Kidney (tissue), 14 donors: ENCODE data around the gene EGFR. TPM values are rescaled to one million over a fixed set of nuclear protein-coding genes. Genes with fewer than 3 reads are reported as not detected.

Source experiments
- DNase-seq, 5 donors: peaks; one replicate each; pipeline ENCODE4 v3.0.0-alpha.2; 2013 to 2020
- FAIRE-seq: peaks from 2 replicates; lab custom pipeline; 2012; peaks lifted over from hg19 to GRCh38; lab: Jason Lieb, UNC
- H3K27ac ChIP-seq, 2 donors: one replicate each; pipeline ENCODE4 v1.7.0; 2013; ENCODE audit warnings: low read depth in 2 of 2, low read length in 2 of 2, inconsistent platforms in 1 of 2
- H3K27me3 ChIP-seq: one replicate; pipeline ENCODE4 v1.7.1; 2013; ENCODE audit warnings: low read length, inconsistent platforms; ENCODE audit not compliant: control insufficient read depth, insufficient read depth
- H3K36me3 ChIP-seq, 3 donors: one replicate each; pipeline versions ENCODE4 v1.7.0 to v1.7.1; 2013; ENCODE audit warnings: low read length in 3 of 3, control low read depth in 1 of 3, inconsistent platforms in 1 of 3; ENCODE audit not compliant: insufficient read depth in 3 of 3, control insufficient read depth in 2 of 3
- H3K4me1 ChIP-seq, 3 donors: one replicate each; pipeline versions ENCODE4 v1.7.0 to v1.7.1; 2013; ENCODE audit warnings: low read length in 3 of 3, inconsistent platforms in 1 of 3, low read depth in 1 of 3; ENCODE audit not compliant: control insufficient read depth in 2 of 3, insufficient read depth in 2 of 3
- H3K4me3 ChIP-seq, 3 donors: one replicate each; pipeline versions ENCODE4 v1.7.0 to v1.8.1; 2013; ENCODE audit warnings: low read length in 3 of 3, control low read depth in 1 of 3, inconsistent platforms in 1 of 3
- H3K9ac ChIP-seq, 3 donors: one replicate each; pipeline versions ENCODE4 v1.7.0 to v1.7.1; 2013; ENCODE audit warnings: low read length in 3 of 3, control low read depth in 1 of 3, inconsistent platforms in 1 of 3
- H3K9me3 ChIP-seq, 3 donors: one replicate each; pipeline versions ENCODE4 v1.7.0 to v1.7.1; 2013; ENCODE audit warnings: low read length in 3 of 3, control low read depth in 1 of 3, inconsistent platforms in 1 of 3; ENCODE audit not compliant: control insufficient read depth in 2 of 3, insufficient read depth in 1 of 3
- intact Hi-C: fragments of 100-400 bp; cut with DNase I; formaldehyde crosslinking; loops from one replicate; pipeline ENCODE4 v1.11.1; 2022
- polyA plus RNA-seq: library from polyadenylated mRNA; stranded (reverse); fragments of 350-450 nt; fragmentation: Illumina TruSeq; extraction: RNeasy Lipid Tissue Mini Kit (QIAGEN cat#74804); gene quantifications from one replicate; pipeline ENCODE4 v1.2.3, GENCODE V29; 2014; ENCODE audit warnings: low read depth, low replicate concordance; ENCODE audit not compliant: insufficient read depth
- total RNA-seq: library from RNA; stranded (reverse); fragmentation: NEBNext Ultra II Directional; extraction: Animal tissue kit (Norgen Biotek cat#: 25700); gene quantifications from one replicate; pipeline ENCODE4 v1.2.1, GENCODE V29; 2021
- TF ChIP-seq, protein P1 (sequence below): IDR thresholded peaks from 3 replicates; pipeline ENCODE4 v1.5.1; 2012; ENCODE audit warnings: mild to moderate bottlenecking, moderate library complexity, borderline replicate concordance; ENCODE audit not compliant: insufficient read depth; ENCODE audit errors: extremely low read depth
- donor health status: control.
- donor health status: control.
- donor health status: control.
- donor health status: control.
- donor health status: control.
- donor health status: DM: yes; HTN: yes; CAD: no.
- donor health status: Normal renal cell carcinoma (clear cell type).

EGFR gene
- total and polyA plus RNA-seq, 2 donors from 2014 or later, result 5.9 to 61.3 TPM

DNA sequence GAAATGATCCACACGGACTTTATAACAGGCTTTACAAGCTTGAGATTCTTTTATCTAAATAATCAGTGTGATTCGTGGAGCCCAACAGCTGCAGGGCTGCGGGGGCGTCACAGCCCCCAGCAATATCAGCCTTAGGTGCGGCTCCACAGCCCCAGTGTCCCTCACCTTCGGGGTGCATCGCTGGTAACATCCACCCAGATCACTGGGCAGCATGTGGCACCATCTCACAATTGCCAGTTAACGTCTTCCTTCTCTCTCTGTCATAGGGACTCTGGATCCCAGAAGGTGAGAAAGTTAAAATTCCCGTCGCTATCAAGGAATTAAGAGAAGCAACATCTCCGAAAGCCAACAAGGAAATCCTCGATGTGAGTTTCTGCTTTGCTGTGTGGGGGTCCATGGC is 155.6 kb downstream of the EGFR start:
- Histone ChIP-seq H3K9me3 (no peaks in the 10 kb centered on the region), H3K27ac (no peak overlapping the region), H3K36me3 (peaks cover 0 to 31% (median 11%) of the 10 kb centered on the region in 3 donors), H3K4me1 (peaks cover 3 to 17% (median 14%) of the 10 kb centered on the region in 3 donors), H3K27me3 (no peaks in the 10 kb centered on the region), H3K4me3 (no peak overlapping the region), H3K9ac (no peak overlapping the region)
- TF ChIP-seq, protein P1, sequence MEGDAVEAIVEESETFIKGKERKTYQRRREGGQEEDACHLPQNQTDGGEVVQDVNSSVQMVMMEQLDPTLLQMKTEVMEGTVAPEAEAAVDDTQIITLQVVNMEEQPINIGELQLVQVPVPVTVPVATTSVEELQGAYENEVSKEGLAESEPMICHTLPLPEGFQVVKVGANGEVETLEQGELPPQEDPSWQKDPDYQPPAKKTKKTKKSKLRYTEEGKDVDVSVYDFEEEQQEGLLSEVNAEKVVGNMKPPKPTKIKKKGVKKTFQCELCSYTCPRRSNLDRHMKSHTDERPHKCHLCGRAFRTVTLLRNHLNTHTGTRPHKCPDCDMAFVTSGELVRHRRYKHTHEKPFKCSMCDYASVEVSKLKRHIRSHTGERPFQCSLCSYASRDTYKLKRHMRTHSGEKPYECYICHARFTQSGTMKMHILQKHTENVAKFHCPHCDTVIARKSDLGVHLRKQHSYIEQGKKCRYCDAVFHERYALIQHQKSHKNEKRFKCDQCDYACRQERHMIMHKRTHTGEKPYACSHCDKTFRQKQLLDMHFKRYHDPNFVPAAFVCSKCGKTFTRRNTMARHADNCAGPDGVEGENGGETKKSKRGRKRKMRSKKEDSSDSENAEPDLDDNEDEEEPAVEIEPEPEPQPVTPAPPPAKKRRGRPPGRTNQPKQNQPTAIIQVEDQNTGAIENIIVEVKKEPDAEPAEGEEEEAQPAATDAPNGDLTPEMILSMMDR, result no peak
- DNase-seq (no peak), FAIRE-seq (no peak)
- intact Hi-C loops, result no loop called here

DNA sequence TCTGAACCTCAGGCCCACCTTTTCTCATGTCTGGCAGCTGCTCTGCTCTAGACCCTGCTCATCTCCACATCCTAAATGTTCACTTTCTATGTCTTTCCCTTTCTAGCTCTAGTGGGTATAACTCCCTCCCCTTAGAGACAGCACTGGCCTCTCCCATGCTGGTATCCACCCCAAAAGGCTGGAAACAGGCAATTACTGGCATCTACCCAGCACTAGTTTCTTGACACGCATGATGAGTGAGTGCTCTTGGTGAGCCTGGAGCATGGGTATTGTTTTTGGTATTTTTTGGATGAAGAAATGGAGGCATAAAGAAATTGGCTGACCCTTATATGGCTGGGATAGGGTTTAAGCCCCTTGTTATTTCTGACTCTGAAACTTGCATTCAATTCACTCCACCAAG is 156.0 kb downstream of the EGFR start:
- intact Hi-C loops, result no loop called here

DNA sequence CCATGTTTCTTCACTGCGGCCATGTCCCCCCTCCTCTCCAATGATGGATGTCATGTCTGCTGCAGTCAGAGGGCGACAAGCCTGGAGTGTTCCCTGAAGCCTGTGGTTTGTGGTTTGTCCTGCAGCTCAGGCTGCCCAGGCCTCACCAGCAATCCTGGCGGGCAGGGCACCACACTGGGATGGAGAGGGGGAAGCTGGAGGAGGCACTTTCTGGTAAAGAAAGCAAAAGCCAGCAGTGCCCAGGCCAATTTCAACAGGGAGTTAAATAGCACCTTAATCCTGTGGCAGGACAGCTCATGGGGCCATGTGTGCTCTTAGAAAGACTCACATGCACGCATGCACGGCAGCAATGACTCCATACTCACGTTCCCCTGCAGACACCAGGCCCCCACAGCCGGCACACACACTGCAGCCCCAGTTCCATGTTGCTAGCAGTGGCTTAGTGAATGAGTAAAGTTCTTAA is 158.3 kb downstream of the EGFR start:
- TF ChIP-seq, protein P1, result no peak
- H3K9ac ChIP-seq, result no peak overlapping the region
- no peak overlapping the region for H3K4me3 ChIP-seq
- peaks cover 0 to 35% (median 10%) of the 10 kb centered on the region in 3 donors for H3K36me3 ChIP-seq
- FAIRE-seq (no peak), DNase-seq (no peak)
- no peaks in the 10 kb centered on the region for H3K9me3 ChIP-seq
- no peak overlapping the region for H3K27ac ChIP-seq
- peaks cover 6 to 17% (median 14%) of the 10 kb centered on the region in 3 donors for H3K4me1 ChIP-seq
- intact Hi-C loops, result no loop called here
- no peaks in the 10 kb centered on the region for H3K27me3 ChIP-seq

More for the DNA sequence above, 156.0 kb downstream of the EGFR start:
- TF ChIP-seq, protein P1, result no peak
- no peak overlapping the region for H3K4me3 ChIP-seq
- H3K9ac ChIP-seq, result no peak overlapping the region
- DNase-seq (no peak), FAIRE-seq (no peak)
- no peaks in the 10 kb centered on the region for H3K9me3 ChIP-seq
- H3K4me1 ChIP-seq, result peaks cover 6 to 17% (median 14%) of the 10 kb centered on the region in 3 donors
- no peak overlapping the region for H3K27ac ChIP-seq
- H3K27me3 ChIP-seq, result no peaks in the 10 kb centered on the region
- H3K36me3 ChIP-seq, result peaks cover 0 to 31% (median 11%) of the 10 kb centered on the region in 3 donors
